Epithelial cell of esophagus (primary cell): ENCODE data around the gene FSTL3.

Experiments used
- DNase-seq: peaks from one replicate; pipeline ENCODE4 v3.0.0; 2010; ENCODE audit warnings: low read depth
- H3K4me3 ChIP-seq: 2 replicates; pipeline ENCODE4 v1.5.1; 2011; ENCODE audit warnings: mild to moderate bottlenecking, low read length, control low read depth
- CTCF ChIP-seq: IDR thresholded peaks from 2 replicates; pipeline ENCODE4 v1.5.1; 2011; ENCODE audit warnings: low read depth, mild to moderate bottlenecking, low read length, control low read depth, inconsistent platforms; ENCODE audit not compliant: insufficient read depth; ENCODE audit errors: missing control alignments

FSTL3 gene

GRCh38 chr19:720345-721160, 44.4 kb downstream of the FSTL3 start:
- no peak for DNase-seq
- no peak overlapping the region for H3K4me3 ChIP-seq
- TF ChIP-seq CTCF = no peak

GRCh38 chr19:722553-723101, 46.4 kb downstream of the FSTL3 start:
- TF ChIP-seq CTCF = no peak
- no peak for DNase-seq
- H3K4me3 ChIP-seq = no peak overlapping the region

- H3K4me3 ChIP-seq = no peak overlapping the region
- no peak for DNase-seq
- TF ChIP-seq CTCF = no peak
Measured at GRCh38 chr19:723247-723646, 47.1 kb downstream of the FSTL3 start.

DNA sequence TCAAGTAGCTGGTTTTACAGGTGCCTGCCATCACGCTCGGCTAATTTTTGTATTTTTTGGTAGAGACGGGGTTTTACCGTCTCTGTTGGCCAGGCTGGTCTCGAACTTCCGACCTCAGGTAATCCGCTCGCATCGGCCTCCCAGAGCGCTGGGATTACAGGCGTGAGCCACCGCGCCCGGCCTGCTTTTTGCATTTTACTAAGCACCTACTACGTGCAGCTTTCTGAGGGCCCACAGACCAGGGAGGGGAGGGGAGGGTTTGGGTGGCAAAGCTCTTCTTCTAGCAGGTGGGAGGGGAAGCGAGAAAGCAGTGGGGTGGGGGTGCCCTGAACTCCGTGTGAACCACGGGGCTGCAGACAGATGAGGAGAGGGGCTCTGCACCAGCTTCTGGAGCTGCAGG, 47.5 kb downstream of the FSTL3 start:
- no peak for TF ChIP-seq CTCF
- no peak for DNase-seq
- H3K4me3 ChIP-seq = no peak overlapping the region

DNA sequence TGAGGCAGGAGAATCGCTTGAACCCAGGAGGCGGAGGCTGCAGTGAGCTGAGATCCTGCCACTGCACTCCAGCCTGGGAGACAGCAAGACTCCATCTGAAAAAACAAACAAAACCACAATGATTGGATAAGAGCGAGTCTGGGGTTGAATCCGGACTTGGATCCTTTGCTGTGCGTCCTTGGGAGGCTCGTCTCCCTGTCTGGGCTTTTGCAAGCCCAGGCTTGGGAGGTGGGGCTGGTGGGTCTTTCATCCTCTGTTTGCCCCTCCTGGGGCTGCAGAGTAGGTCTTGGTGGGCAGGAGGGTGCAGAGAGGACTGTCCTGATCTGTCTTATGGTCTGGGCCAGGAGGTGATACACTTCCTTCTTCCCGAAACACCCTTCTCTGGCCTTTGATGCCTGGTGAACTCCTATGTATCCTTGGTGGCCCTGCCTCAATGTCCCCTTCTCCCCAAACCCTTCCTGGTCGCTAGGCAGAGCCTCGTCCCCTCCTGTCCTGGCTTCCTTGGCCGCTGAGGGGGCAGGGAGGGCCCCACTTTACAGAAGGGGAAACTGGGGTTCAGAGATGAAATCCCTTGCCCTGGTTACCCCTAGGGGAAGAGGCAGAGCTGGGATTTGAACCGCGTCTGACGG, 49.4 kb downstream of the FSTL3 start:
- DNase-seq = no peak
- H3K4me3 ChIP-seq = no peak overlapping the region
- TF ChIP-seq CTCF = no peak

DNA sequence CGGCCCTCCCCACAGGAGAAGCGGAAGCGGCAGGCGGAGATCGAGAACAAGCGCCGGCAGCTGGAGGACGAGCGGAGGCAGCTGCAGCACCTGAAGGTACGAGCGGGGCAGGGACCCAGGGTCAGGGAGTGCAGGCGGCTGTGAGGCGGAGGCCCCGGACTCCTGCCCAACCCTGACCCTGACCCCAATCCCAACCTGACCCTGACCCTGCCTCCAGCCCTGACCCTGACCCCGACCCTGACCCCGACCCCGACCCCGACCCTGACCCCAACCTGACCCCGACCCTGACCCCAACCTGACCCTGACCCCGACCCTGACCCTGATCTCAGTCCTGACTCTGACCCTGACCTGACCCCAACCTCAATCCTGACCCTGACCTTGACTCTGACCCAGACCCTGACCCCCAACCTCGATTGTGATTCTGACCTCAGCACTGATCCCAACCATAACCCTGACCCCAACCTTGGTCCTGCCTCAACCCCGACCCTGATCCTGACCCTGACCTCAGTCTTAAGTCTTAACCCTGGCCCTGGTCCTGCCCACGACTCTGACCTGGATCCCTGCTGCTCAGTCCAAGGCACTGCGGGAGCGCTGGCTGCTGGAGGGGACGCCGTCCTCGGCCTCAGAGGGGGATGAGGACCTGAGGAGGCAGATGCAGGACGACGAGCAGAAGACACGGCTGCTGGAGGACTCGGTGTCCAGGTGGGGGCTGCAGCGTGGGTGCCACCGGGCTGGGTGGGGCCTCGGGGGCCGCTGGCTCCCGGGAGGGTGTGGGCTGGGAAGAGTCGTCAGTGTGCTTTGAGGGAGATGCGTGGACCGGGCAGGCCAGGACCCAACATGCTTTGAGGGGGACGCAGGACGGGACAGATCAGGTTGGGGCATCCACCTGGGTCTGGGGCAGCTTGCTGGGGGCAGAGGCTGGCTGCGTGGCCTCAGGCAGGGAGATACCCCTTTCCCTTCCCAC, 51.1 kb downstream of the FSTL3 start:
- no peak overlapping the region for H3K4me3 ChIP-seq
- DNase-seq = no peak
- no peak for TF ChIP-seq CTCF
